Neural cell (in vitro differentiated cells): Measurements from ENCODE around the gene CMTM7. TPM values are rescaled to one million over a fixed set of nuclear protein-coding genes. Genes with fewer than 3 reads are reported as not detected.

Experiments
- H2AFZ ChIP-seq: fragments of 200-600, 300-800 bp; sonication (generic), shearing (Covaris generic); 2 replicates; pipeline ENCODE4 v1.6.0; 2014; ENCODE audit warnings: low read depth, mild to moderate bottlenecking, antibody characterized with exemption, low read length, moderate library complexity
- H3F3A ChIP-seq: fragments of 200-600 bp; shearing (Covaris generic); 2 replicates; pipeline ENCODE4 v1.6.1; 2016; ENCODE audit warnings: mild to moderate bottlenecking, moderate library complexity, mixed read lengths, antibody characterized with exemption, low read length; ENCODE audit not compliant: insufficient read depth, poor library complexity, severe bottlenecking
- H3K27ac ChIP-seq: fragments of 200-600, 300-800 bp; sonication (generic), shearing (Covaris generic); 2 replicates; pipeline ENCODE4 v1.5.1; 2014; ENCODE audit warnings: mild to moderate bottlenecking, low read length, moderate library complexity
- H3K27me3 ChIP-seq: fragments of 300-800, 200-600 bp; sonication (generic), shearing (Covaris generic); 2 replicates; pipeline ENCODE4 v1.6.0; 2014; ENCODE audit warnings: mild to moderate bottlenecking, low read depth, low read length, moderate library complexity; ENCODE audit not compliant: insufficient read depth
- H3K36me3 ChIP-seq: fragments of 300-800, 200-600 bp; sonication (generic), shearing (Covaris generic); 2 replicates; pipeline ENCODE4 v1.5.1; 2014; ENCODE audit warnings: mild to moderate bottlenecking, antibody characterized with exemption, low read length, moderate library complexity; ENCODE audit not compliant: insufficient read depth
- H3K4me2 ChIP-seq: fragments of 300-800, 200-600 bp; sonication (generic), shearing (Covaris generic); 2 replicates; pipeline ENCODE4 v1.6.0; 2014; ENCODE audit warnings: mild to moderate bottlenecking, low read length
- H3K4me3 ChIP-seq: fragments of 300-800, 200-600 bp; sonication (generic), shearing (Covaris generic); 2 replicates; pipeline ENCODE4 v1.5.1; 2014; ENCODE audit warnings: mild to moderate bottlenecking, low read length, moderate library complexity
- H3K79me2 ChIP-seq: fragments of 200-600 bp; shearing (Covaris generic); replicated peaks from 2 replicates; pipeline ENCODE4 v1.6.0; 2014; ENCODE audit warnings: mild to moderate bottlenecking, low read length, moderate library complexity; ENCODE audit not compliant: insufficient read depth
- H3K9ac ChIP-seq: fragments of 300-800, 200-600 bp; sonication (generic), shearing (Covaris generic); 2 replicates; pipeline ENCODE4 v1.6.1; 2016; ENCODE audit warnings: mild to moderate bottlenecking, low read length, mixed read lengths
- H3K9me2 ChIP-seq: fragments of 200-600 bp; shearing (Covaris generic); 2 replicates; pipeline ENCODE4 v1.6.1; 2016; ENCODE audit warnings: mild to moderate bottlenecking, low read length, mixed read lengths; ENCODE audit not compliant: insufficient read depth
- H3K9me3 ChIP-seq: fragments of 200-600, 300-800 bp; sonication (generic), shearing (Covaris generic); 2 replicates; pipeline ENCODE4 v1.6.1; 2016; ENCODE audit warnings: mild to moderate bottlenecking, mixed run types, low read length, moderate library complexity, mixed read lengths
- H4K20me1 ChIP-seq: fragments of 200-600 bp; shearing (Covaris generic); 2 replicates; pipeline ENCODE4 v1.6.1; 2016; ENCODE audit warnings: mild to moderate bottlenecking, mixed run types; ENCODE audit not compliant: insufficient read depth
- CTCF ChIP-seq: fragments of 450-650 bp; IDR thresholded peaks from 2 replicates; pipeline ENCODE4 v1.5.1; 2014; ENCODE audit warnings: antibody characterized with exemption, mild to moderate bottlenecking, moderate library complexity; ENCODE audit not compliant: poor library complexity, severe bottlenecking
- EP300 ChIP-seq: fragments of 450-650 bp; conservative IDR thresholded peaks from 2 replicates; pipeline ENCODE4 v1.6.1; 2014; ENCODE audit warnings: antibody characterized with exemption, mild to moderate bottlenecking, moderate library complexity; ENCODE audit not compliant: poor library complexity, severe bottlenecking
- EZH2 ChIP-seq: fragments of 200-600, 300-800 bp; shearing (Covaris generic), sonication (generic); IDR thresholded peaks from 2 replicates; pipeline ENCODE4 v1.6.1; 2014; ENCODE audit warnings: antibody characterized with exemption, low read length, borderline replicate concordance, mild to moderate bottlenecking; ENCODE audit not compliant: insufficient read depth, poor library complexity, severe bottlenecking
- MXI1 ChIP-seq: fragments of 450-650 bp; conservative IDR thresholded peaks from 2 replicates; pipeline ENCODE4 v1.6.1; 2014; ENCODE audit warnings: antibody characterized with exemption, mild to moderate bottlenecking; ENCODE audit not compliant: poor library complexity, severe bottlenecking
- POLR2AphosphoS5 ChIP-seq: IDR thresholded peaks from 2 replicates; pipeline ENCODE4 v1.6.1; 2012
- RAD21 ChIP-seq: fragments of 450-650 bp; conservative IDR thresholded peaks from 2 replicates; pipeline ENCODE4 v1.6.1; 2014; ENCODE audit warnings: antibody characterized with exemption, mild to moderate bottlenecking, moderate library complexity
- REST ChIP-seq: IDR thresholded peaks from 2 replicates; pipeline ENCODE4 v1.6.1; 2012; ENCODE audit warnings: borderline replicate concordance
- SMC3 ChIP-seq: fragments of 450-650 bp; conservative IDR thresholded peaks from 2 replicates; pipeline ENCODE4 v1.6.1; 2014; ENCODE audit warnings: antibody characterized with exemption, mild to moderate bottlenecking, moderate library complexity; ENCODE audit not compliant: poor library complexity
- TAF1 ChIP-seq: IDR thresholded peaks from 2 replicates; pipeline ENCODE4 v1.6.1; 2012; ENCODE audit warnings: low read depth
- polyA plus RNA-seq: library from polyadenylated mRNA; depleted of rRNA; stranded (reverse); fragments of >200 nt; gene quantifications from 2 replicates; pipeline ENCODE4 v1.2.3, GENCODE V29; 2014

Gene CMTM7
- polyA plus RNA-seq, 1 donor from 2014 or later: 0.57 TPM

GRCh38 chr3:32453346-32453745 lies 61.7 kb downstream of the CMTM7 start:
- H2AFZ ChIP-seq: no peak overlapping the region
- no peaks in the 10 kb centered on the region for H3K36me3 ChIP-seq
- no peaks in the 10 kb centered on the region for H3K9me3 ChIP-seq
- H3F3A ChIP-seq: no peaks in the 10 kb centered on the region
- H3K79me2 ChIP-seq: no peaks in the 10 kb centered on the region
- no peak overlapping the region for H3K27ac ChIP-seq
- no peaks in the 10 kb centered on the region for H4K20me1 ChIP-seq
- no peaks in the 10 kb centered on the region for H3K27me3 ChIP-seq
- H3K4me3 ChIP-seq: no peak overlapping the region
- no peaks in the 10 kb centered on the region for H3K9me2 ChIP-seq
- no peak for TF ChIP-seq CTCF
- no peak for TF ChIP-seq RAD21
- TF ChIP-seq MXI1: no peak
- no peak for TF ChIP-seq POLR2AphosphoS5
- TF ChIP-seq EZH2: no peak
- no peak for TF ChIP-seq EP300
- no peak for TF ChIP-seq TAF1
- no peak for TF ChIP-seq REST
- TF ChIP-seq SMC3: no peak
- H3K4me2 ChIP-seq: no peak overlapping the region
- no peak overlapping the region for H3K9ac ChIP-seq

- no peak overlapping the region for H3K4me2 ChIP-seq
- no peak overlapping the region for H2AFZ ChIP-seq
- H3K36me3 ChIP-seq: no peaks in the 10 kb centered on the region
- H3K79me2 ChIP-seq: no peaks in the 10 kb centered on the region
- H4K20me1 ChIP-seq: no peaks in the 10 kb centered on the region
- no peaks in the 10 kb centered on the region for H3K9me2 ChIP-seq
- no peaks in the 10 kb centered on the region for H3K9me3 ChIP-seq
- no peak for TF ChIP-seq POLR2AphosphoS5
- TF ChIP-seq REST: no peak
- TF ChIP-seq EZH2: no peak
- TF ChIP-seq MXI1: no peak
- TF ChIP-seq TAF1: no peak
- TF ChIP-seq CTCF: no peak
- TF ChIP-seq SMC3: no peak
- no peaks in the 10 kb centered on the region for H3F3A ChIP-seq
- no peak overlapping the region for H3K9ac ChIP-seq
- H3K4me3 ChIP-seq: no peak overlapping the region
- H3K27ac ChIP-seq: no peak overlapping the region
- H3K27me3 ChIP-seq: no peaks in the 10 kb centered on the region
Observed at GRCh38 chr3:32454111-32454510, 62.5 kb downstream of the CMTM7 start.
